ENCODE results near the gene MAP3K5.

MAP3K5 gene

DNA sequence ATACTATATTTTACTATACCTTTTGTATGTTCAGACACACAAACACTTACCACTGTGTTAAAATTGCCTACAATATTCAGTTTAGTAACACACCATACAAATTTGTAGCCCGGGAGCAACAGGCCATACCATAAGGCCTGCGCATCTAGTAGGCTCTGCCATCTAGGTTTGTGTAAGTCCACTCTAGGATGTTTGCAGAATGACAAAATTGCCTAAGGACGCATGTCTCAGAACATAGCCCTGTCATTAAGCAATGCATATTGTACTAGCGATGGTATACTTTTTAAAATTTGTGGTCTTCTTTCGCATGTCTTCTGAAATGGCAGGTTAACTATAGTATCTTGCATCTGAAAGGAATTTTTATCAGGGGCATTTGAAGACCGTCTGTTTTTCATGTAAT, 215.5 kb downstream of the MAP3K5 start:
- H3K4me3 ChIP-seq (ENCODE audit: low read depth, low read length) = no peak overlapping the region
- DNase-seq (ENCODE audit: low read depth, low spot score) = no peak
- TF ChIP-seq CTCF (IDR thresholded peaks at IDR 0.05; ENCODE audit: low read depth, low read length) = no peak
- in situ Hi-C loops (cut with HindIII; ENCODE audit: low sequenced_read_pairs) = no loop called here

GRCh38 chr6:136571496-136571895, 220.8 kb downstream of the MAP3K5 start:
- no peak overlapping the region for H3K4me3 ChIP-seq (ENCODE audit: low read depth, low read length)
- no peak for TF ChIP-seq CTCF (IDR thresholded peaks at IDR 0.05; ENCODE audit: low read depth, low read length)
- in situ Hi-C loops (cut with HindIII; ENCODE audit: low sequenced_read_pairs) = no loop called here
- DNase-seq (ENCODE audit: low read depth, low spot score) = no peak

DNA sequence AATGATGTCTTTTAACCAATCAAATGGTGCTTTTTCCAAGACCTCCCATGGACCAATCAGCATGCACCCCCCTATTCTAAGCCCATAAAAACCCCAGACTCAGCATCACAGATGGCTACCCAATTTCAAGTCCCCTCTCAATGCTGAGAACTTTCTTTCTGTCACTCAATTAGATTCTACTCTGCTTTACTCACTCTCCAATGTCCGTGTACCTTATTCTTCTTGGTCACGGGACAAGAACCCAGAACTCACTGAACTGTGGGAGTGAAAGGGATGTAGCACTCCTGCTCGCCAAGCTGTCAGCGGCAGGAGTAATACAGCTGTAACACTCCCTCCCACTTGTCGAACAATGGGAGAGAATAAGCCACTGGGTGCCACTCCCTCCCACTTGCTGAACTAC, 221.2 kb downstream of the MAP3K5 start:
- in situ Hi-C loops (cut with HindIII; ENCODE audit: low sequenced_read_pairs) = no loop called here
- DNase-seq (ENCODE audit: low read depth, low spot score) = no peak
- no peak for TF ChIP-seq CTCF (IDR thresholded peaks at IDR 0.05; ENCODE audit: low read depth, low read length)
- no peak overlapping the region for H3K4me3 ChIP-seq (ENCODE audit: low read depth, low read length)

DNA sequence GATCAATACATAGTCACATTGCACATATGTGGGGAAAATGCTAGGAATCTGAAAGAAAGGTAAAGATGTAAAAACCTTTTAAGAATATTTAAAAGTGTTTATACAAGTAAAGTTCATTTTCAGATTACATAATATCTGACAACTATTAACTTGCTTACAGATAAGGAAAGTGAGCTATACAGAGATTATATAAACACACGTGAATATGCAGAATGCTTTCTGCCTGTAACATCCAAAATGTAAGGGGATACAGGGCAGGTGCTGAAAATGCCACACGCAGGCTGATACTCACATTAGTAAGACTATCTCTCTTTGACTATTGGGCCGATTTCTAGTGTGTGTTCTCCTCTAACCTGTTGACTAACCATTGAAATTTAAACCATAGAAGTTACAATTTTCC, 224.1 kb downstream of the MAP3K5 start:
- in situ Hi-C loops (cut with HindIII; ENCODE audit: low sequenced_read_pairs) = no loop called here
- DNase-seq (ENCODE audit: low read depth, low spot score) = no peak
- TF ChIP-seq CTCF (IDR thresholded peaks at IDR 0.05; ENCODE audit: low read depth, low read length) = no peak
- no peak overlapping the region for H3K4me3 ChIP-seq (ENCODE audit: low read depth, low read length)

DNA sequence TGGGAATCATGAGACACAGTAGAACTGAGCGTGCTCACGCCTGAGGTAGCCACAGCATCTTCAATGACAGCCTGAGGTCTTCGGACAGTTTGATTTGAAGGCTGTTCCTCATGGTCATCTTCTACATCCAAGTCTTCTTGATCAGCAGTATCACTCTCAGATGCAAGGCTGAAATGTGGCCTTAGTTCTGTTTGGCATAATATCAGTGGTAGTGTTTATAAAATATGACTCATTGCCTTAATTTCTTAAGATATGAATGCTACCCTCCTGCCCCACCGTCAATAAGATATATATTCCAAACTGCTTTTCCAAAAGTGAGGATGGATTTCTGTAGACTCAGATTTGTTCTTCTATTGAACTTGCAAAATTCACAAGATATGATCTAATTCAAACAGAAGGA, 224.6 kb downstream of the MAP3K5 start:
- no peak for DNase-seq (ENCODE audit: low read depth, low spot score)
- no peak overlapping the region for H3K4me3 ChIP-seq (ENCODE audit: low read depth, low read length)
- in situ Hi-C loops (cut with HindIII; ENCODE audit: low sequenced_read_pairs) = no loop called here
- no peak for TF ChIP-seq CTCF (IDR thresholded peaks at IDR 0.05; ENCODE audit: low read depth, low read length)

- H3K4me3 ChIP-seq (ENCODE audit: low read depth, low read length) = no peak overlapping the region
- TF ChIP-seq CTCF (IDR thresholded peaks at IDR 0.05; ENCODE audit: low read depth, low read length) = no peak
- in situ Hi-C loops (cut with HindIII; ENCODE audit: low sequenced_read_pairs) = no loop called here
- no peak for DNase-seq (ENCODE audit: low read depth, low spot score)
Measured at GRCh38 chr6:136566851-136567250, 225.4 kb downstream of the MAP3K5 start.

GRCh38 chr6:136566007-136566487, 226.2 kb downstream of the MAP3K5 start:
- H3K4me3 ChIP-seq (ENCODE audit: low read depth, low read length) = no peak overlapping the region
- TF ChIP-seq CTCF (IDR thresholded peaks at IDR 0.05; ENCODE audit: low read depth, low read length) = no peak
- in situ Hi-C loops (cut with HindIII; ENCODE audit: low sequenced_read_pairs) = no loop called here
- no peak for DNase-seq (ENCODE audit: low read depth, low spot score)
